Activated T-helper 2 cell treated with anti-CD3 and anti-CD28 coated beads, Interferon-gamma antibody, Interleukin-2, Interleukin-4, amounts not matched to agents 10 μg/mL and 5 μg/mL and 100 μg/mL, durations not matched to agents 14 hours and 24 hours and 36 hours (primary cell): Measurements from ENCODE around the gene USP10. TPM values are rescaled to one million over a fixed set of nuclear protein-coding genes. Genes with fewer than 3 reads are reported as not detected.

Source experiments
- DNase-seq: peaks from one replicate; pipeline ENCODE4 v3.0.0; 2021; ENCODE audit warnings: low spot score
- H3K27ac Mint-ChIP-seq: one replicate; pipeline ENCODE4 v1.8.0; 2021; ENCODE audit warnings: mixed read lengths
- H3K27me3 Mint-ChIP-seq: one replicate; pipeline ENCODE4 v1.8.0; 2021; ENCODE audit warnings: low read depth, mixed read lengths
- H3K36me3 Mint-ChIP-seq: one replicate; pipeline ENCODE4 v1.8.0; 2021; ENCODE audit warnings: low read depth, mixed read lengths
- H3K4me1 Mint-ChIP-seq: one replicate; pipeline ENCODE4 v1.8.0; 2021; ENCODE audit warnings: low read depth, mixed read lengths
- H3K4me3 Mint-ChIP-seq: one replicate; pipeline ENCODE4 v1.8.0; 2021; ENCODE audit warnings: low read depth, mild to moderate bottlenecking, moderate library complexity, mixed read lengths
- H3K9me3 Mint-ChIP-seq: one replicate; pipeline ENCODE4 v1.8.0; 2021; ENCODE audit warnings: mixed read lengths
- intact Hi-C: fragments of 100-400 bp; cut with micrococcal nuclease; formaldehyde crosslinking; loops from one replicate; pipeline ENCODE4 v1.15.1; 2023
- total RNA-seq: library from RNA; stranded (reverse); gene quantifications from 2 replicates; pipeline ENCODE4 v1.2.3, GENCODE V29; 2022

Gene USP10
- total RNA-seq, 1 donor from 2014 or later = 151 TPM

DNA sequence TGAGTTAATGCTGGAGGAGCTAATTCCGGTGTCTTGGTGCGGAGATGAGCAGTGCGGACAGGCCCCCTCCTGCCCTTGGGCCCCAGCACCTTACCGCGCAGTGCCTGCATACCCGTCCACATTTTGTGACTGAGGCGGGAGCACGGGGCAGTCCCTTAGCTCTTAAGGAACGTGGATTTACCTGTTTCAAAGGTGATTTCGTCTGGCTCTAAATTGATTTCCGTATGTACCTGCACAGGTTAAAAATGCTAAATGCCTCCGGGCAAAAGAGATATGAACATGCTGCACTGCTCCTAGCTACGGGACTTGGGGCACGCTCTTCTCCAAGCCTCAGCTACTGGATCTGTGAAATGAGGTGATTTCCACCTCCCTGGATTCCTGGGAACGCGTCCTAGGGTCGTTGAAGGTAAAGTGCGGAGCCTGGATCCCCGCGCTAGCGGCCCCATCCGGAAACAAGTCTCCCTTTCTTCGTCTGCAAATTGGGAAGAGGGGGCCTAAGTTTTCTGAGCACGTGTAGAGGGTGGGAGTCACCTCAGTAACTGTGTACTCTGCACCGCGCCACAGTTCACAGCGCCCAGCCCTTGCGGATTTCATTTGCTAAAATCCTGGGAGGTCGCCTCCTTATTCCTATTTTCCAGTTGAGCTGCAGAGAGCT is 119.3 kb downstream of the USP10 start:
- H3K4me3 Mint-ChIP-seq = no peak overlapping the region
- peaks cover 39% of the 10 kb centered on the region for H3K27me3 Mint-ChIP-seq
- intact Hi-C loops = no loop called here

DNA sequence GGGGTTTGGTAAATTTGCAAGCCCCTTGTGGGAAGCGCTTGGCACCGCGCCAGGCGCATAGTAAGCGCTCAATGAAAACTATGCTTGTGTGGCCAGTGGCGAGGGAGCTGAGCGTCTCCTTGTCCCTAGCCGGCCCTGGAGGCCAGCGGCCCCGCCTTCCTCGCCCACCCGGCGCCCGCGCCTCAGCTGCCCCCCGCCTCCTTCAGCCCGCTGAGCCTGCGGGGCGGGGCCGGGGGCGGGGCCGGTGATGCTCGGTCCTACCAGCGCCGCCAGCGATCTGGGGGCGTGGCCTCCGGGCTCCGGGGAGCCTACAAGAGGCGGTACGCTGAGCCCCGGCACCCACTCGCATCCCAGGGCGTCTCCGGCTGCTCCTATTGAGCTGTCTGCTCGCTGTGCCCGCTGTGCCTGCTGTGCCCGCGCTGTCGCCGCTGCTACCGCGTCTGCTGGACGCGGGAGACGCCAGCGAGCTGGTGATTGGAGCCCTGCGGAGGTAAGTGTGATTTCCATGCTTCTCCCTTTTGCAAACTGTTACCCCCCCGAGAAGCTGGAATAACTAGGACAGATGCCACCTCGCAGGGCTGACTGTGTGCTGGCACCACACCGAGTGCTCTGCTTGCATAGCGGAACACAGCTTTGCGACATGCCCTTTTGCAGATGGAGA is 120.0 kb downstream of the USP10 start, which contains the start of gene CRISPLD2:
CRISPLD2 (plus strand) TSS at position 342 of the 661 bp plus-strand sequence. CDS start 18,511 bp downstream, outside the sequence.
- H3K4me3 Mint-ChIP-seq = peak within 1 kb of the TSS; percentile 68
- DNase-seq = peak; percentile 79
- H3K36me3 Mint-ChIP-seq = no peaks in the 10 kb centered on the region
- no peaks in the 10 kb centered on the region for H3K9me3 Mint-ChIP-seq
- intact Hi-C loops = no loop called here
- H3K27ac Mint-ChIP-seq = no peak within 1 kb of the TSS
- peaks cover 6% of the 10 kb centered on the region for H3K4me1 Mint-ChIP-seq
- peaks cover 33% of the 10 kb centered on the region for H3K27me3 Mint-ChIP-seq

More for the DNA sequence above, 119.3 kb downstream of the USP10 start:
- Mint-ChIP-seq H3K36me3 (no peaks in the 10 kb centered on the region), H3K4me1 (peaks cover 6% of the 10 kb centered on the region), H3K27ac (no peak overlapping the region), H3K9me3 (no peaks in the 10 kb centered on the region)
- DNase-seq = no peak

DNA sequence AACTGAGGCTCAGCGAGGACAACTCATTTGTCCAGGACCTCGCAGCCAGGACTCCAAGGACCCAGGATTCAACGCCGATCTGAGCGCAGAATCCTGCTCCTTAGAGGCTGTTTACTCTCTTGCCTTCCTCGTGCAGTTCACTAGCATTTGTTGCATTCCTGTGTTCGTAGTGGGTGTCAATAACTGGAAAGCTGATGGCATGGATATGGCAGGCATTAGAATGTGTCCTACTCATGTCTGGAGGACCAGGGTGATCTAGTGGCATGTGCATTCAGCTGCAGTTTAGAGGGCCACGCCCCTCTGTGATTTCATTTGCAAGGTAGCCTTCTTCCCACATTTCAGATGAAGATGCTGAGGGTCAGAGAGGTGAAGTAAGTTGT is 120.5 kb downstream of the USP10 start:
- Mint-ChIP-seq H3K27ac (no peak overlapping the region), H3K4me3 (peak overlapping the region; percentile 68), H3K27me3 (peaks cover 33% of the 10 kb centered on the region), H3K4me1 (peaks cover 6% of the 10 kb centered on the region), H3K36me3 (no peaks in the 10 kb centered on the region), H3K9me3 (no peaks in the 10 kb centered on the region)
- no peak for DNase-seq
- intact Hi-C loops = no loop called here

DNA sequence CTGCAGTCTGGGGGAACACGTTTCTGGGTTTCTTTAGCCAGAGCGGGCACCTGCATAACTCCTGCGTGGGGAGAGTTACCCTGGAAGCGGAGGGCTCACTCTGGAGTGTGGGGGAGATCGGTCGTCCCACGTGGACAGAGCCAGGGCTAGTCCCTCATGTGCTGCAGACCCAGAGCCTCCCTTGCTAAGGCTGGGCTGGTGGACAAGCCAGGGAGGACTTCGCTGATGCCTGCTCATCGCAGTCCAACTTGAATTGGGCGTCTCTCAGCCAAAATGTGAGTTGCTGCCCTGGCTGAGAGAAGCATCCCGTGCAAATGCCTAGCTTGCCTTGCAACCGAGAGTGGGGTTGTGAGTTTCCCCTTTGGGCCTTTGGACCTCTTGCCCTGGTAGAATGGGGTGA is 121.0 kb downstream of the USP10 start:
- H3K9me3 Mint-ChIP-seq = no peaks in the 10 kb centered on the region
- H3K27ac Mint-ChIP-seq = no peak overlapping the region
- H3K4me1 Mint-ChIP-seq = peaks cover 6% of the 10 kb centered on the region
- no peak for DNase-seq
- no peak overlapping the region for H3K4me3 Mint-ChIP-seq
- no peaks in the 10 kb centered on the region for H3K36me3 Mint-ChIP-seq
- peaks cover 33% of the 10 kb centered on the region for H3K27me3 Mint-ChIP-seq
- intact Hi-C loops = no loop called here

DNA sequence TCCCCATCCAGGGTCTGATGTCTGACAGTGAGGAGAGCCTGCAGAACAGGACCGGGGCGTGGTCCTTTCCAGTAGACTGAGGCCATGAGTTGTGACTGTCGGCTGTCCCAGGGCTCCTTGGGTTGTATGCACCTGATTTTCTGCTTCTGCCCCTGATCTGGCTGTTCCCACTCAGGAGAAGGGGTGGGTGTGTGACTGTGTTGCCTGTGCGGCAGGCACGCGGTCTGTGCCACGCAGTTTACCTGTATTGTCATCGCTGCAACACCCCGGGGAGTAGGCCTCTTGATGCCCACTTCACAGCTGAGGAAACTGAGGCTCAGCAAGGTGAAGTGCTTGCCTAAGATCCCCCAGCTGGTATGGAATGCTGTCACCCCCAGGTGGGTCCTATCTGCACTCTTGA is 121.4 kb downstream of the USP10 start:
- Mint-ChIP-seq H3K27me3 (peaks cover 33% of the 10 kb centered on the region), H3K27ac (no peak overlapping the region), H3K9me3 (no peaks in the 10 kb centered on the region), H3K4me1 (peaks cover 6% of the 10 kb centered on the region), H3K36me3 (no peaks in the 10 kb centered on the region), H3K4me3 (no peak overlapping the region)
- no peak for DNase-seq
- intact Hi-C loops = no loop called here

DNA sequence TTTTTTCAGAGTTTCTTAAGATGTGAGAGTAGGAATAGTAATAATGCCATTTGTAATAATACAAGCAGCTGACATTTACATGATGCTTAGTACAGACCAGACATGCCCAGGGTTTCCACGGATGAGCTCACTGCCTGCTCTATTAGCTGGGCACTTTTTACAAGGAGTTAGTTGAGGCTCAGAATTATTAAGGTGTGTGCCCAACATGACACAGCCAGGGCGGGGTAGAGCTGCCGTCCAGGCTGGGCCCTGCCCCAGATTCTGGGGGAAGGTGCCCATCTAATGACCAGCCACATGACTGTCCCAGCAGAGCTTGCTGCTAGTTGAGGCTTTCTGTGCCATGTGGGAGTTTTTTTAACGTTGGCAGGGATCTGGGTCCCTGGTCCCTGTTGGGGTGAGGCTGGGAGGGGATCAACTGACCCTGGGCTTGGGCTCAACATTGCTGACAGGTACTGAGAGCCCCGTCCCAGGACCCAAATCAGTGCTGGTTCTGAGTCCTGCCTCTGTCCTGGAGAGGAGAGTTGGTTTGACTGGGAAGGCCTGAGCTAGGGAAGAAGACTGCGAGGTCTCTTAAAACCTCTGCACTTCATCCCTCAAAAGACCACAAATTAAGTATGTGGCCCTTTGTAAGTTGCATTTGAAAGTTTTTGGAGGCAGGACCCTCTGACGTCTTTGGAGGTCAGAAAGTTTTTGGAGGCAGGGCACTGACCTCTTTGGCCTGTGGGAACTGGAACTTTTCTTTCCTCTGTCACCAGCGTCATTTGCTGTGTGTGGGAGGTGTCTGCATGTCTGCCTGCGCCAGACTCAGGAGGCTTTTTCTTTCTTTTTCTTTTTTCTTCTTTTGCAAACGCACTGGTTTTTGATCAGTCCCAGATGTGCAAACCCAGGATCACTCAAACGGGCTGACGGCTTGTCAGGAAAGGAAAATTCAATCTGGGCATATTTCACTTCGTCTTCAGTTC is 122.2 kb downstream of the USP10 start:
- Mint-ChIP-seq H3K36me3 (no peaks in the 10 kb centered on the region), H3K27me3 (peaks cover 33% of the 10 kb centered on the region), H3K9me3 (no peaks in the 10 kb centered on the region), H3K27ac (no peak overlapping the region), H3K4me1 (peaks cover 6% of the 10 kb centered on the region), H3K4me3 (no peak overlapping the region)
- intact Hi-C loops = no loop called here
- DNase-seq = no peak

DNA sequence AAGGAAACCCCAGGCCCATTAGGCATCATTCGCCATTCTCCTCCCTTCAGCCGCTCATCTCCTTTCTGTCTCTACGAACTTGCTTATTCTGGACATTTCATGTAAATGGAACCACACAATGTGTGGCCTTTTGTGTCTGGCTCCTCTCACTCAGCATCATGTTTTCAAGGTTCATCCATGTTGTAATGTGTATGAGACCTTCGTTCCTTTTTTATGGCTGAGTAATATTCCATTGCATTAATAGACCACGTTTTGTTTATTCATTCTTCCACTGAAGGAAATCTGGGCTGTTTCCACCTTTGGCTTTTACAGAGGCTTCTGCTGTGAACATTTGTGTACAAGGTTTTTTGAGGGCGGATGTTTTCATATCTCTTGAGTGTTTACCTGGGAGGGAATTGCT is 123.2 kb downstream of the USP10 start:
- intact Hi-C loops = no loop called here
- Mint-ChIP-seq H3K27me3 (peaks cover 33% of the 10 kb centered on the region), H3K36me3 (no peaks in the 10 kb centered on the region), H3K4me1 (peaks cover 6% of the 10 kb centered on the region), H3K27ac (no peak overlapping the region), H3K9me3 (no peaks in the 10 kb centered on the region), H3K4me3 (no peak overlapping the region)
- no peak for DNase-seq

DNA sequence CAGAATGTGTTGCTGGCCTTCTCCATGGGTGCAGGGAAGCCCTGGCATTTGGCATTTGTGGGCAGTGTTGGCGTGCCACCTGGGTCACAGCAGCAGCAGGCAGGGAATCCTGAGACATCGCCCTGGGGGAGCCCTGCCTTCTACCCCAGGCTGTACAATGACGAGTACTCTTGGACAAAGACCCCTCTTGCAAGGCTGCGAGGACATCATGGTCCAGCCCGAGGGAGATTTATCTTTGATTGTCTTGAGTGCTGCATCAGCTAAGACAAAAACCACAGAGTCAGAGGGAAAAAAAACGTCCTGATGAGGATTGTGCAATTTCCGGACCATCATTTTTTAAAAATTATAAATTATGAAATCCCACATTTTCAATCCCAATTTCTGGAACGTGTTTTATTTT is 123.7 kb downstream of the USP10 start:
- intact Hi-C loops = no loop called here
- H3K27ac Mint-ChIP-seq = no peak overlapping the region
- H3K4me3 Mint-ChIP-seq = no peak overlapping the region
- H3K9me3 Mint-ChIP-seq = no peaks in the 10 kb centered on the region
- H3K27me3 Mint-ChIP-seq = peaks cover 32% of the 10 kb centered on the region
- H3K36me3 Mint-ChIP-seq = no peaks in the 10 kb centered on the region
- H3K4me1 Mint-ChIP-seq = peaks cover 6% of the 10 kb centered on the region
- DNase-seq = no peak

DNA sequence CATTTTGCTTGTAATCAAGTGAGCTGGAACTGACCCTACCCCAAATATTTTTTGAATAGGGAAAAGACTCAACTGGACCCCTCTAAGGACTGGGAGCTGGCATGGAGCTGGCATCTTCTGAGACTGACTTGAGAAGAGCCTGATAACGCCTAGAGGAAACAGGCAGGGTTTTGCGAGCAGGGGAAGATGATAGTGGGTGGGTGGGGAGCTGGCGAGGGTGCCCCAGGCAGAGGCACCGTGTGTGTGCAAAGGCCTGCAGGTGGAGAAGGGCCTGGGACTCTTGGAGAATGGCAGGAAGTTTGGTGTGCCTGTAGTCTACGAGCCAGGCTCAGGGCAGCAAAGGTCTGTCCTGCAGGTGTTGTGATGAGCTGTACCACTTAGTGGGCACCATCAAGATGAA is 124.1 kb downstream of the USP10 start:
- Mint-ChIP-seq H3K4me1 (peaks cover 6% of the 10 kb centered on the region), H3K9me3 (no peaks in the 10 kb centered on the region), H3K27me3 (peaks cover 27% of the 10 kb centered on the region), H3K4me3 (no peak overlapping the region), H3K36me3 (no peaks in the 10 kb centered on the region), H3K27ac (no peak overlapping the region)
- DNase-seq = no peak
- intact Hi-C loops = no loop called here

DNA sequence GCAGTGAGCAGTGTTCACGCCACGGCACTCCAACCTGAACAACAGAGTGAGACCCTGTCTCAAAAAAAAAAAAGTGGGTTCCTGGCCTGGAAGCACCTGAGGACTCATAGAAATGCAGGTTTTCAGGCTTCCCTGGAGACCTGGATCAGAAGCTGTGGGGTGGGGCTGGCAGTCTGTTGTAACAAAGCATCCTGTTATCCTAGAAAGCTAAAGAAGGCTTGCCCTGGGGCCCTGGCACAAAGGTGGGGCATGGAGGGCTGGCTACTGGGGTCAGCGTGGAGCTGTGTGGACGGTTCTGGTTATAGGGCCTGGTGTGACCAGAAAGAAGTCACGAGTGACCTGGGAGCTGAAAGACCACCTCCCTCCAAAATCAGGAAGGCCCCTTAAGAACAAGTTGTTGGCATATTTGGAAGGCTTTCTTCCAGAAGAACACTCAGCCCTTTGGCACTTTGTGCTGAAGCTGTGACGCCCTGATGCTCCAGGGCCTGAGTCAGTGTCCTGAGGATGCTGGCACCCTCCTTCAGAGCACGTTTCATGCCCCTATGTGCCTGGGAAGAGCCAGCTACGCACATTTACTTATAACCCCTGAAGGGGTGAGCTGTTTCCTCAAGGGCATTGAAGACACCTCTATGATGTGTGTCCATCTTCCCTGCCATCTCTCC is 126.2 kb downstream of the USP10 start:
- peaks cover 13% of the 10 kb centered on the region for H3K27me3 Mint-ChIP-seq
- intact Hi-C loops = no loop called here
- no peak overlapping the region for H3K4me3 Mint-ChIP-seq
- no peaks in the 10 kb centered on the region for H3K9me3 Mint-ChIP-seq
- H3K36me3 Mint-ChIP-seq = no peaks in the 10 kb centered on the region
- DNase-seq = no peak
- no peak overlapping the region for H3K27ac Mint-ChIP-seq
- no peaks in the 10 kb centered on the region for H3K4me1 Mint-ChIP-seq

DNA sequence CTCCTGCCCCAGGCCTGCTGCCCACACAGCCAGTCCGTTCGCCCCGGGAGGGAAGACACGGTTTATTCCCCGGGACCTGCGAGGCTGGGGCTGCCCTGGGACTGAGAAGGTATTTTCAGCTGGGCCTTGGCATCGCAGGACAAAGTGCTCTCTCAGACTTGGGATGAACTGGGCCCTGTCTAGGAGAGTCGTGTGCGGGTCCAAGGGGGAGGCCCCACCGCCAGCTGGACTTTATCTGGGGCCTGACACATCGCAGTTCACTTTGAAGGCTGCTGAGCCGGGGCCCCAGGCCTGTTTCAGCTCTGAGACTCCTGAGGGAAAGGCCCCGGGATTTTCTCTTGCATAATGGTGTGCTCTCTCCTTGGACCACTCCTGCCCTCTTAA is 126.8 kb downstream of the USP10 start:
- intact Hi-C loops = no loop called here

DNA sequence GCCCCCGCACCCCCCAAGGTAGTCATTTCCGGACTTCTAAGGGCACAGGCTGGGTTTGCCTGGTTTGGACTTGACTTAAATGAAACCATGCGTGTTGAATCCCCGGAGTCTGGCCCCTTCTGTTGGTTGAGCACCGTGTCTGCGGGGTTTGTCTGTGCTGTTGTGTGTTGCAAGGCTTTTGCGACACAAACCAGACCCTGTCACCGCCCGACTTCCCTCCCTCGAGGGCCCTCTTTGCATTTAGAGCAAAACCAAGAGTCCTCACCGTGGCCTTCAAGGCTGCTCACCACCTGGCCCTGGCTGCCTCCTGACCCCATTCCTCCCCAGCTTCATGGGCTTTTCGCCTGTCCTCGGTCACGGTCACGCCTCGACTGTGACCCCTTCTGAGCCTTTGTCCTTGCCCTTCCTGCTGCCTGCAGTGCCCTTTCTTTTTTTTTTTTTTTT is 127.4 kb downstream of the USP10 start:
- peaks cover 8% of the 10 kb centered on the region for H3K27me3 Mint-ChIP-seq
- H3K9me3 Mint-ChIP-seq = no peaks in the 10 kb centered on the region
- H3K4me3 Mint-ChIP-seq = no peak overlapping the region
- no peak for DNase-seq
- no peaks in the 10 kb centered on the region for H3K4me1 Mint-ChIP-seq
- H3K36me3 Mint-ChIP-seq = no peaks in the 10 kb centered on the region
- intact Hi-C loops = no loop called here
- no peak overlapping the region for H3K27ac Mint-ChIP-seq

More for the DNA sequence above, 126.8 kb downstream of the USP10 start:
- no peaks in the 10 kb centered on the region for H3K4me1 Mint-ChIP-seq
- H3K4me3 Mint-ChIP-seq = no peak overlapping the region
- H3K36me3 Mint-ChIP-seq = no peaks in the 10 kb centered on the region
- peaks cover 9% of the 10 kb centered on the region for H3K27me3 Mint-ChIP-seq
- H3K27ac Mint-ChIP-seq = no peak overlapping the region
- DNase-seq = no peak
- H3K9me3 Mint-ChIP-seq = no peaks in the 10 kb centered on the region
